GM18951 (cell line): Measurements from ENCODE around the gene DGKI.

Source experiments
- POLR2A ChIP-seq: IDR thresholded peaks from 4 replicates; pipeline ENCODE4 v1.6.1; 2011; ENCODE audit warnings: mild to moderate bottlenecking; ENCODE audit not compliant: insufficient read length, insufficient read depth; ENCODE audit errors: extremely low read depth
- in situ Hi-C: fragments of 300-500 bp; cut with MboI; formaldehyde crosslinking; loops from one replicate; pipeline ENCODE4 v1.12.0; 2022; ENCODE audit warnings: low sequenced_read_pairs, mixed read lengths, inconsistent platforms; ENCODE audit not compliant: unreplicated experiment

DGKI gene

GRCh38 chr7:137816696-137817320 is 30.0 kb downstream of the DGKI start:
- in situ Hi-C loops, result no loop called here
- no peak for TF ChIP-seq POLR2A

- in situ Hi-C loops, result no loop called here
- TF ChIP-seq POLR2A, result no peak
These were observed 33.2 kb downstream of the DGKI start for GRCh38 chr7:137813541-137813940.

DNA sequence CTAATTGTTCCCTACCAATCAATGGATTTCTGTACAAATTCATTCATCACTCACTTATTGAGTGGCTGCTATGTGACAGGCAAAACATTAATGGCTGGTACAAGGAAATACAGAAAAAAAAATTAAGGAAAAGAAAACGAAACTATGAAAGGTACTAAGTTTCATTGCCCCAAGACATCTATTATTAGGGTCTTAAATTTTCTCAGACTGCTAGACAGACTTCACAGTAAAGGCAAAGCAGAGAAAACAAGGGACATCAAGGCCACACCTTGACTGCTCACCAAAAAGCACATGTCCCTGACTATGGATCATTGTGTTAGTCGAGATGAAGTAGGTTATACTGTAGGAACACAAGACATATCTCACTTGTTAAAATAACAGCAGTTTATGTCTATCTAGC is 36.5 kb downstream of the DGKI start:
- in situ Hi-C loops, result no loop called here
- no peak for TF ChIP-seq POLR2A

GRCh38 chr7:137804836-137805235 is 41.9 kb downstream of the DGKI start:
- no peak for TF ChIP-seq POLR2A
- in situ Hi-C loops, result no loop called here

- in situ Hi-C loops, result no loop called here
- TF ChIP-seq POLR2A, result no peak
These were observed 45.3 kb downstream of the DGKI start for GRCh38 chr7:137801491-137801890.

- no peak for TF ChIP-seq POLR2A
- in situ Hi-C loops, result no loop called here
These were observed 45.8 kb downstream of the DGKI start for GRCh38 chr7:137801003-137801402.

DNA sequence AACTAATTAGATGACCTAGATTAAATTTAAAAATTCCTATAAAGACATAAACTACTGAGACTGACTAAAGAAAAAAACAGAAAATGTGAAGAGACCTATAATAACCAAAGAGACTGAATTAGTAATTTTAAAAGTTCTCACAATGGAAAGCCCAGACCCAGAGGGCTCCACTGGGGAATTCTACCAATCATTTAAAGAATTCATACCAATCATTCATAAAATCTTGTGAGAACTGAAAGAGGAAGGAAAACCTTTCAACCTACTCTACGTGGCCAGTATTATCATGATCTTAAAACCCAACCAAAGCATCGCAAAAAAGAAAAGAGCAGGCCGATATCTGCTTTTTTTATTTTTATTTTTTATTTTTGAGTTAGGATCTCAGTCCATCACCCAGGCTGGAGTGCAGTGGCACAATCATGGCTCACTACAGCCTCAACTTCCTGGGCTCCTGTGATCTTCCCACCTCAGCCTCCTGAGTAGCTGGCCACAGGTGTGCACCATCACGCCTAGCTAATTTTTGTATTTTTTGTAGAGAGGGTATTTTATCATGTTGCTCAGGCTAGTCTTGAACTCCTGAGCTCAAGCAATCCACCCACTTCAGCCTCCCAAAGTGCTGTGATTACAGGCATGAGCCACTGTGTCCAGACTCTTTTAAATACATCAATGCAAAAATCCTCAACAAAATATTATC is 48.6 kb downstream of the DGKI start:
- in situ Hi-C loops, result no loop called here
- no peak for TF ChIP-seq POLR2A

- TF ChIP-seq POLR2A, result no peak
- in situ Hi-C loops, result no loop called here
These were observed 51.6 kb downstream of the DGKI start for GRCh38 chr7:137795211-137795610.

GRCh38 chr7:137791930-137792329 is 54.8 kb downstream of the DGKI start:
- TF ChIP-seq POLR2A, result no peak
- in situ Hi-C loops, result no loop called here

DNA sequence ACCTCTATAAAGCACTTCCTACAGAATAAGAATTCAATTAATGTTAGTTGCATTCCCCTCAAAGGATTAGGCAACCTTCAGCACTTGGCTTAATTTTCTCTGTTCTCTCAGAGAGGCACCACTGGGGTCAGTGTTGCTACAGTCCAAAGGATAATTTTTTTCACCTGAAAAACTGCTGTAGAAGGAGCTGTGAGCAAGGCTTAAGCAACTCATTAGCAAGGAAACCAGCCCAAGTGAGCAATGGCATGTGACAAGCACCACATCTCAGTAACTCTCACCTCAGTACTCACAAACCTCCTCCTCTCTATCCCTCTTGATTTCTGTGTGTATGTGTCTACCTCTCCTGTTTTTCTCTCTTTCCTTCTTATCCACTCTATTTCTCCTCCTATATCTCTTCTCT is 55.9 kb downstream of the DGKI start:
- no peak for TF ChIP-seq POLR2A
- in situ Hi-C loops, result no loop called here

- in situ Hi-C loops, result no loop called here
- TF ChIP-seq POLR2A, result no peak
These were observed 57.4 kb downstream of the DGKI start for GRCh38 chr7:137789215-137789882.

DNA sequence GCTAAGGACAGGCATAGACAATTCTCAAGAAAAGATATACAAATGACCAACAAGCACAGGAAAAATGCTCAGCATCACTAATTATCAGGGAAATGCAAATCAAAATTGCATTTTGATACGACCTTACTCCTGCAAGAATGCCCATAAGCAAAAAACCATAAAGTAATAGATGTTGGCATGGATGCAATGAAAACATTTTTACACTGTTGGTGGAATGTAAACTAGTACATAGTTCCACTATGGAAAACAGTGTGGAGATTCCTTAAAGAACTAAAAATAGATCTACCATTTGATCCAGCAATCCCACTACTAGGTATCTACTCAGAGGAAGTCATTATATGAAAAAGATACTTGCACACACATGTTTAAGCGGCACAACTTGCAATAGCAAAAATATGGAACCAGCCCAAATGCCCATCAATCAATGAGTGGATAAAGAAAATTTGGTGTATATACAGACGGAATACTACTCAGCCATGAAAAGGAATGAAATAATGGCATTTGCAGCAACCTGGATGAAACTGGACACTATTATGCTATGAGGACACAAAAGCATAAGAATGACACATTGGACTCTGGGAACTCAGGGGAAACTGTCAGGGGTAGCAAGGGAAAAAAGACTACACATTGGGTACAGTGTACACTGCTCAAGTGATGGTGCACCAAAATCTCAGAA is 59.3 kb downstream of the DGKI start:
- TF ChIP-seq POLR2A, result no peak
- in situ Hi-C loops, result no loop called here

- TF ChIP-seq POLR2A, result no peak
- in situ Hi-C loops, result no loop called here
These were observed 68.3 kb downstream of the DGKI start for GRCh38 chr7:137778511-137778910.

- in situ Hi-C loops, result no loop called here
- TF ChIP-seq POLR2A, result no peak
These were observed 72.0 kb downstream of the DGKI start for GRCh38 chr7:137774793-137775201.

DNA sequence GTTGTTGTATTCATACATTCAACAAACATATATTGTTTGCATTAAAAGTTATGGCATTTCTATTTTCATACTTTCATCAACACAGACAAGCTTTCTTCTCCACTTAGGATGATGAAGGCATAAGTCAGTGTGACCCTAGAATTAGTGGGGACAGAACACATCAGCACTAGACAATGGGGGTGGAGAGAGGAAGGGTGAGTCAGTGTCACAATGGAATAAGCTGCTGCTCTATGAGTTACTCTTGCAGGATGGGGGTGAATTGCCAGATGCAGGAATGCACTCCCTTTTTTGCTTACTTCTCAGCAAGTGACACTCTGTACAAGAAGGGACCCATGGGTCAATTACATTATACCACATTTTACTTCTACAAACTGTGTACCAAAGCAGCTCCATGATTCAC is 74.0 kb downstream of the DGKI start:
- in situ Hi-C loops, result no loop called here
- no peak for TF ChIP-seq POLR2A
